ENCODE data around the gene GLT1D1. TPM values are rescaled to one million over a fixed set of nuclear protein-coding genes. Genes with fewer than 3 reads are reported as not detected.
A peak's percentile ranks its signal among the peaks of the same experiment; 100 is the strongest.

The GLT1D1 gene
- total RNA-seq, 1 experiment from 2014 or later, result not detected

- TF ChIP-seq RAD21 (IDR thresholded peaks at IDR 0.05; ENCODE audit: low read depth) (no peak), ELF1 (IDR thresholded peaks at IDR 0.05; ENCODE audit: borderline replicate concordance, low read depth) (no peak), CBX3 (IDR thresholded peaks at IDR 0.05; ENCODE audit: low read depth) (peak; percentile 4; the same call in 1 of the 2 replicates), CEBPB (IDR thresholded peaks at IDR 0.05; ENCODE audit: low read depth) (no peak)
Measured at GRCh38 chr12:128823916-128824839, 29.1 kb upstream of the GLT1D1 start, which contains the start of gene SLC15A4 (continued).

GRCh38 chr12:128825835-128826234, 27.4 kb upstream of the GLT1D1 start:
- no peaks in the 10 kb centered on the region for H3K9me2 ChIP-seq (ENCODE audit: insufficient read depth)
- H3K4me2 ChIP-seq (ENCODE audit: low read length), result no peak overlapping the region
- ATAC-seq, result no peak
- H3K9ac ChIP-seq (ENCODE audit: low read length), result no peak overlapping the region
- no TSS peak for BruUV-seq (replicated peaks)
- ChIA-PET RAD21 (ENCODE audit: low non-redundant PET in 1 of 2, low total read pairs in 2 of 2, uncharacterized antibody in 2 of 2, unreplicated experiment in 2 of 2) (no interaction called here), POLR2A (no interaction called here), CTCF (no interaction called here)
- DNase-seq (ENCODE audit: low read depth, low spot score), result no peak
- H3K36me3 ChIP-seq (ENCODE audit: control insufficient read depth in 1 of 2, insufficient read depth in 2 of 2, low read length in 2 of 2), result no peaks in the 10 kb centered on the region
- H3K27me3 ChIP-seq (ENCODE audit: insufficient read depth, low read length), result no peaks in the 10 kb centered on the region
- peaks cover 0 to 11% of the 10 kb centered on the region in 2 experiments; a peak in 2 of 4 replicates for H3K4me1 ChIP-seq (ENCODE audit: control insufficient read depth in 1 of 2, insufficient read depth in 2 of 2, low read length in 2 of 2)
- intact Hi-C loops (cut with micrococcal nuclease), result no loop called here
- TF ChIP-seq EZH2 (IDR thresholded peaks at IDR 0.05) (no peak), JUND (IDR thresholded peaks at IDR 0.05) (no peak), ELF1 (IDR thresholded peaks at IDR 0.05; ENCODE audit: borderline replicate concordance, low read depth) (no peak), MAX (IDR thresholded peaks at IDR 0.05) (no peak), CBX3 (IDR thresholded peaks at IDR 0.05; ENCODE audit: low read depth) (no peak), POLR2A (IDR thresholded peaks at IDR 0.05; ENCODE audit: borderline replicate concordance, extremely low read depth, insufficient read depth, insufficient read length) (no peak), TCF7L2 (IDR thresholded peaks at IDR 0.05; ENCODE audit: borderline replicate concordance, extremely low read depth, insufficient read depth, insufficient read length) (no peak)
- TF ChIP-seq, protein P1, sequence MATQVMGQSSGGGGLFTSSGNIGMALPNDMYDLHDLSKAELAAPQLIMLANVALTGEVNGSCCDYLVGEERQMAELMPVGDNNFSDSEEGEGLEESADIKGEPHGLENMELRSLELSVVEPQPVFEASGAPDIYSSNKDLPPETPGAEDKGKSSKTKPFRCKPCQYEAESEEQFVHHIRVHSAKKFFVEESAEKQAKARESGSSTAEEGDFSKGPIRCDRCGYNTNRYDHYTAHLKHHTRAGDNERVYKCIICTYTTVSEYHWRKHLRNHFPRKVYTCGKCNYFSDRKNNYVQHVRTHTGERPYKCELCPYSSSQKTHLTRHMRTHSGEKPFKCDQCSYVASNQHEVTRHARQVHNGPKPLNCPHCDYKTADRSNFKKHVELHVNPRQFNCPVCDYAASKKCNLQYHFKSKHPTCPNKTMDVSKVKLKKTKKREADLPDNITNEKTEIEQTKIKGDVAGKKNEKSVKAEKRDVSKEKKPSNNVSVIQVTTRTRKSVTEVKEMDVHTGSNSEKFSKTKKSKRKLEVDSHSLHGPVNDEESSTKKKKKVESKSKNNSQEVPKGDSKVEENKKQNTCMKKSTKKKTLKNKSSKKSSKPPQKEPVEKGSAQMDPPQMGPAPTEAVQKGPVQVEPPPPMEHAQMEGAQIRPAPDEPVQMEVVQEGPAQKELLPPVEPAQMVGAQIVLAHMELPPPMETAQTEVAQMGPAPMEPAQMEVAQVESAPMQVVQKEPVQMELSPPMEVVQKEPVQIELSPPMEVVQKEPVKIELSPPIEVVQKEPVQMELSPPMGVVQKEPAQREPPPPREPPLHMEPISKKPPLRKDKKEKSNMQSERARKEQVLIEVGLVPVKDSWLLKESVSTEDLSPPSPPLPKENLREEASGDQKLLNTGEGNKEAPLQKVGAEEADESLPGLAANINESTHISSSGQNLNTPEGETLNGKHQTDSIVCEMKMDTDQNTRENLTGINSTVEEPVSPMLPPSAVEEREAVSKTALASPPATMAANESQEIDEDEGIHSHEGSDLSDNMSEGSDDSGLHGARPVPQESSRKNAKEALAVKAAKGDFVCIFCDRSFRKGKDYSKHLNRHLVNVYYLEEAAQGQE (IDR thresholded peaks at IDR 0.05; ENCODE audit: low read depth), result no peak
- H3K27ac ChIP-seq (ENCODE audit: low read depth, low read length), result no peak overlapping the region
- H2AFZ ChIP-seq (ENCODE audit: low read depth, low read length, poor library complexity, severe bottlenecking), result no peak overlapping the region
- H4K20me1 ChIP-seq (ENCODE audit: insufficient read depth), result no peaks in the 10 kb centered on the region
- no peak overlapping the region for H3K4me3 ChIP-seq (replicated peaks in 1 of 2; ENCODE audit: low read depth in 1 of 2, low read length in 2 of 2)
- H3K9me3 ChIP-seq (ENCODE audit: control insufficient read depth in 1 of 2, insufficient read depth in 1 of 2, low read depth in 1 of 2, low read length in 2 of 2), result no peaks in the 10 kb centered on the region
- H3K79me2 ChIP-seq (ENCODE audit: insufficient read depth, low read length), result peaks cover 26% of the 10 kb centered on the region
